Omental fat pad (tissue), 4 donors: Measurements from ENCODE around the gene OR10H2. TPM values are rescaled to one million over a fixed set of nuclear protein-coding genes. Genes with fewer than 3 reads are reported as not detected.
A peak's percentile ranks its signal among the peaks of the same experiment; 100 is the strongest.

ENCODE experiments used
- ATAC-seq: fragments of 150-250 bp; one replicate; pipeline ENCODE4 v1.9.1; 2016; ENCODE audit warnings: mild to moderate bottlenecking, moderate library complexity; ENCODE audit not compliant: low FRiP score
- DNase-seq: peaks from one replicate; pipeline ENCODE4 v3.0.0-alpha.2; 2019; ENCODE audit warnings: low spot score
- total RNA-seq, 4 donors: library from RNA; depleted of rRNA; stranded (reverse); fragments of >200 nt; gene quantifications; one replicate each; pipeline ENCODE4 v1.1.0, GENCODE V29; 2016
- TF ChIP-seq, protein P1 (sequence below), 3 donors: fragments of 450-650 bp; IDR thresholded peaks; one replicate each; pipeline ENCODE4 v1.5.1; 2016 to 2017; ENCODE audit warnings: antibody characterized with exemption in 3 of 3, mild to moderate bottlenecking in 3 of 3, moderate library complexity in 2 of 3

Gene OR10H2
- total RNA-seq, 4 donors from 2014 or later, result not detected

DNA sequence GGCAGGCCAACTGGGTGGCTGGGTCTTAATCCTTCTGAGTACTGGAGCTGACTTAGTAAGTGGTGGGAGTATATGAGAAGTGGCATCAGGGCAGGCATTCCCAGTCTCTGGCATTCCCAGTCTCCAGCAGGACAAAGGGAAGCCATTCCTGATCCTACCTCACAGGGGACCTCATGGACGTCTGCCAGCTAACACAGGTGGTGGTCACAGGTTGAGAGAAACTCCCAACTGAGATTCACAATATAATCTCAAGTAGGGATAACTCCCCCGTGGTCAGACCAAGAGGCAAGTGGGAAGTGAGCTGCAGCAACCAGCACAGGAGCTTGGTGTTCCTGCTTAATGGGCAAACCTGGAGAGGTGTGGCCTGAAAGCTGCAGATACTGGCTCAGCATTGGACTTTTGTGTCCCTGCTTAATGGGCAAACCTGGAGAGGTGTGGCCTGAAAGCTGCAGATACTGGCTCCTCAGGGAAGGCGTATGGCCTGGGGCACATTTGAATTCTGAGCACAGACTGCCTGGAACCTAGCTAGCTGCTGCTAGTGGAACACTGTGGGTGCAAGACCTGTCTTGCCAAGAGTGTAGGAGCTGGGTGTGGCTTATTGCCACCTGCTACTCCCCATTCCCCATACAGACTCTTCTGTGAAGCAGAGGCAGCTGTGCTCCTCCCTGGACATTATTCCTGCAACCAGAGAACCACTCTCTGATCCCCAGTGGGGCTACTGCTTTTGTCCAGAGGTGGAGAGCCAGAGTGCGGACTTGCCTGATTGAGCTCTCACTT, 25.9 kb upstream of the OR10H2 start:
- ATAC-seq, result no peak
- TF ChIP-seq, protein P1, sequence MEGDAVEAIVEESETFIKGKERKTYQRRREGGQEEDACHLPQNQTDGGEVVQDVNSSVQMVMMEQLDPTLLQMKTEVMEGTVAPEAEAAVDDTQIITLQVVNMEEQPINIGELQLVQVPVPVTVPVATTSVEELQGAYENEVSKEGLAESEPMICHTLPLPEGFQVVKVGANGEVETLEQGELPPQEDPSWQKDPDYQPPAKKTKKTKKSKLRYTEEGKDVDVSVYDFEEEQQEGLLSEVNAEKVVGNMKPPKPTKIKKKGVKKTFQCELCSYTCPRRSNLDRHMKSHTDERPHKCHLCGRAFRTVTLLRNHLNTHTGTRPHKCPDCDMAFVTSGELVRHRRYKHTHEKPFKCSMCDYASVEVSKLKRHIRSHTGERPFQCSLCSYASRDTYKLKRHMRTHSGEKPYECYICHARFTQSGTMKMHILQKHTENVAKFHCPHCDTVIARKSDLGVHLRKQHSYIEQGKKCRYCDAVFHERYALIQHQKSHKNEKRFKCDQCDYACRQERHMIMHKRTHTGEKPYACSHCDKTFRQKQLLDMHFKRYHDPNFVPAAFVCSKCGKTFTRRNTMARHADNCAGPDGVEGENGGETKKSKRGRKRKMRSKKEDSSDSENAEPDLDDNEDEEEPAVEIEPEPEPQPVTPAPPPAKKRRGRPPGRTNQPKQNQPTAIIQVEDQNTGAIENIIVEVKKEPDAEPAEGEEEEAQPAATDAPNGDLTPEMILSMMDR (IDR thresholded peaks at IDR 0.05), result no peak
- DNase-seq, result no peak

DNA sequence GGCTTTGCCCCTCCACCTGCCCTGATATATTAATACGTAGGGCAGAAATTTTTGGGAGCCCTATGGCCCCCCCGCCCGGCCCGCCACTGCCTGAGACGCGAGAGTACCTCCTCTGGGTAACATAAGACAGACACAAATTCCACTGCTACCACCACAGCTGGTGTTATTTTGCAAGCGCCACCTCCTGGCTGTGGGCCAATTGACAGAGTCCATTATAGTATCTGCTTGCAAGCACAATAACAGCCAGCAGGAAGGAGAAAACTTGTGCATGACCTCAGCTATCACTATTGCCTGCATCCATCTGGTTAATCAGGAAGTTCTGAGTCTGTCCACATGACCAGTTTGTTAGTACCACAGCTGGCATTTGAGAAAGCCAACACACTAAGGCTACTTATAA, 25.3 kb upstream of the OR10H2 start:
- TF ChIP-seq, protein P1 (IDR thresholded peaks at IDR 0.05), result no peak
- no peak for ATAC-seq
- DNase-seq, result peak; percentile 60

DNA sequence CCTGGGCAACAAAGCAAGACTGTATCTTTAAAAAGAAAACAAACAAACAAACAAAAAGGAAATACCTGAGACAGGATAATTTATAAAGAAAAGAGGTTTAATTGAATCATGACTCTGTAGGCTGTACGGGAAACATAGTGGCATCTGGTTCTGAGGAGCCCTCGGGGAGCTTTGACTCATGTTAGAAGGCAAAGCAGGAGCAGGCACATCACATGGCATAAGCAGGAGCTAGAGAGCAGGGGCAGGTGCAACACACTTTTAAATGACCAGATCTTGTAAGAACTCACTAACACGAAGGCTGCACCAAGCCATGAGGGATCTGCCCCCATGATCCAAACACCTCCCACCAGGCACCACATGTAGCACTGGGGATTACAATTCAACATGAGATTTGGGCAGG, 13.2 kb upstream of the OR10H2 start:
- ATAC-seq, result no peak
- TF ChIP-seq, protein P1 (IDR thresholded peaks at IDR 0.05), result no peak
- no peak for DNase-seq

DNA sequence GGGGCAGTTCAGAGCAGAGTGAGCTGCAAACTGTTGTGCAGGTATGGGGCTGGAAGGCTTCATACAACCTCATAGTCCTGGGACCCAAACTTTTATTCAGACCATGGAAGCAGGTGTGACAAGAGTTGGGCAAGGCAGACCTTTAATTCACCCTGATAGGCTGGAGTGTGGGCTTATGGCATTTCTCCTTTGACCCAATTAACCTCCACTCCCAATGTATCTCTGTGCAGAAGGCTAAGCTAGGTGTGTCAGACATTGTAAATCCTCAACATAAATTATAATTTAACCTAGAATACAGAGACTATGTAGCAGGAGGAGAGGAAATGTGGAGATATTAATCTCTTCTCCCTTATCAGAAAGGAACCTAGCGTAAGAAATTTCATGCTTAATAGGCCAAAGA, 12.2 kb upstream of the OR10H2 start:
- TF ChIP-seq, protein P1 (IDR thresholded peaks at IDR 0.05), result no peak
- DNase-seq, result no peak
- no peak for ATAC-seq

DNA sequence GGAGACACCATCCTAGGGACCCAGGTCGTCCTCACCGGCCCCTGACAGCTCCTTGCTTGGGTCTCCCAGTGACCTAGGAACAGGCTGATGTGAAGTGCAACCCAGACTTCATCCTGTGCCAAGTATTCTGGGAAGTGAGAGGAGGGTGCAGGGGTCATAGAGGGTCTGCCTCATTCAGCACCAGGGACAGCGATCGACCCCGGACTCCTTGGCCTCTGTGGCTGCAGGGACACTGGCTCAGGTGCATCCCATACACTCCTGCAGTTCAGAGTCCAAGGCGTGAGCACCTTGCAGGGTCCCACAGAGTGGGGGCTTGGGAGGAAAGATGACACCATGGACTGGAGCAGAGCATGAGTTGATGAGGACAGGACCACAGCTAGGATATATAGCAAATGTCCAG, 10.0 kb upstream of the OR10H2 start:
- DNase-seq (no peak), ATAC-seq (no peak)

DNA sequence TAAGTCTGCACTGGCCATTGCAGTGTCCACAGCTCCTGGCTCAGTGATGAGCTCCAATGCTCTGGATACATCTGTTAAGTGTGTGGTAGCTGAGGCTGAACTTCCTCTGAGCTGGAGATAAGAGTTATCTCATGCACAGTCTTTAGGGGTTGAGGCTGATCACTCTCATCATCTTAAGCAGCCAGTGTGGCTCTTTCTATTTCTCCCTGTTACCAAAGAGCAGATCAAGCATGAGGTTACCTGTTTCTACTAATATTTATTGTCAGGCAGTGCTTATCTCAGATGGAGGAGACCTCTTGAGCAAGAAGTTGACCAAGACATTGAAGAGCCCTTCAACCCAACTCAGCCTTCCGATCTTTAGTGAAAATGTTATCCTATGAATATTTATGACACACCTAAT, 6.6 kb upstream of the OR10H2 start:
- no peak for DNase-seq
- no peak for ATAC-seq
- TF ChIP-seq, protein P1 (IDR thresholded peaks at IDR 0.05), result no peak

More for the DNA sequence above, 10.0 kb upstream of the OR10H2 start:
- TF ChIP-seq, protein P1 (IDR thresholded peaks at IDR 0.05), result no peak

DNA sequence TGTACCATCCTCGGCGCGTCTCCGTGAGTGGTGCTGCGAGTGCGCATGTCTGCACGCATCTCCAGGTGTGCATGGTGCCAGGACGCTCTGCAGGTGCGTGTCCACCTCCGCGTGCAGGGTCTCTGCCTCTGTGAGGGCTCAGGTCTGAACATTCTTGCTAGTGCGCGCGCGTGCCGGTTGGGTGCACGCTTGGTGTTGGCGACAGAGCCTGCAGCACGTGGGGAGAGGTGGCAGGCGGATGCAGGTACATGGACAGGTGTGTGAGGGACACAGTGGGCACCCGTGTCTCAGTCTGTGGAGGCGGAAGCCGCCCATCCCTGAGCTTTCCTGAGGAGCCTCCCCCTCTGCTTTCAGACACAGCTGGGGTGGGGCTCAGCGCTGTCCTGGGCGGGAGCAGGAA, 4.9 kb upstream of the OR10H2 start:
- ATAC-seq (no peak), DNase-seq (no peak)
- TF ChIP-seq, protein P1 (IDR thresholded peaks at IDR 0.05), result no peak
